Stimulated activated CD4-positive, alpha-beta T cell treated with anti-CD3 and anti-CD28 coated beads, Interleukin-15, amount 100 ng/mL, for 1 hour (primary cell): ENCODE results near the gene DIP2C.
"Not testable (repeated sequence)": the region's sequence is repeated elsewhere in the genome, so short reads cannot be mapped to it uniquely, and the experiment has no call there.

Source experiments
- DNase-seq, 2 donors: peaks; one replicate each; pipeline ENCODE4 v3.0.0-alpha.2; 2020; ENCODE audit warnings: low read depth in 1 of 2, low spot score in 1 of 2

Gene DIP2C

GRCh38 chr10:367636-368035 lies 321.8 kb downstream of the DIP2C start:
- no peak for DNase-seq

DNA sequence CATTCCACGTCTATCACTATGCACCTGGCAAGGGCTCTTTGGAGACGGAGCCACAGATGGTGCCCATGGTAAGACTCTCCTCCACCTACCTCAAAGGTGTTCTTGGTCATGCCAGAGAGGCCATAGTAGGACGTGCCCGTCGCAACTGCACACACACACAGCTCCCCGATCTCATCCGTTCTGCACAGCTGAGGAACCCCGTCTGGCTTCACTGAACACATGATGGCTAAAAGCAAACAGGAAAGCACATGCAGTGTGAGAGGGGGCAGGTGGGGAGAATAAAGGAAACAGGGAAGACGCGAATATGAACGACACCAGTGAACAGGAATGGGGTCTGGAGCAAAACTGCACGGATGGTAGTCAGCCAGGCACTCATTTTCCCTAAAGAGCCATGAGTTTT lies 323.3 kb downstream of the DIP2C start:
- DNase-seq = no peak

DNA sequence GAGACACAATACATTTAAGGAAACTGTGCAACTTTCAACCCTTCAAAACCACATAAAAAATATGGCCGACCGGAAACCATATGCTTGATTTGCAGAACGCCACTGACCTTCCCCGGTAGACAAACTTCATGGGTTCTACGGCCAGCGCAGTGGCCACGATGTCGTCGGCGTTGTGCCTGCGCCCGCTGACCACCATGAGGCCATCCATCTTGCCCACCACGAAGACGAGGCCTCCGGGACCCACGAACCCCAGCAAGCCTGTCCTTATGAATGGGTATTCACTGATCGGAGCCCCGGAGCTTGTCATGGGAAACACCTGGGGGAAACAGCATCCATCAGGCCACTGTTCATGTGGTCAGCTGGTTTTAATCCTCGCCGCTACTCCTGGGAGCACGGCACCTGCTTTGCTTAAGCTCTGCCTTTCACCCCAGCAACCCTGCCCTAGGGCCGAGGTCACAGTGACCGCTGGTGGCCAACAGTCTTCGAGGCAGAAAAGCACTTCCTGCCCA lies 325.1 kb downstream of the DIP2C start:
- DNase-seq = no peak

DNA sequence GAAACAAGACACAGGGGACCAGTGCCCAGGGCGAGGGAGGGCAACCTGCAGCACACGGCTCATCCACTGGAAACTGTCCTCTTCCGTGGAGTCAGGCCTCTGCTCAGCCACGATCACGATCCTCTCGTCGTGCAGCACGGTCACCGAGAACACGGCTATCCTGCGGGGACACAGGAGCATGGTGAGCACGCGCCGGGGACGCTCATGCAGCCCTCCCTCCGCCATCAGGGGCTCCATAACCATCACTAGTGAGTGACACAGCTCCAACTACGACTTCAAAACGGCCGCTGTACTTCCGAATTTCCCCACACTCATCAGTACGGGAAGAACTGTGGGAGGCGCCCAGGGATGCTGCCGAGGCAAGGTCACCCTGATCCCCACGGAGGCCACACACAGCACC lies 326.3 kb downstream of the DIP2C start:
- DNase-seq = no peak

- DNase-seq = no peak
Measured at GRCh38 chr10:361203-362081, 328.0 kb downstream of the DIP2C start.

- no peak for DNase-seq
Measured at GRCh38 chr10:360653-361052, 328.8 kb downstream of the DIP2C start.

GRCh38 chr10:359762-360161 lies 329.7 kb downstream of the DIP2C start:
- DNase-seq = no peak

DNA sequence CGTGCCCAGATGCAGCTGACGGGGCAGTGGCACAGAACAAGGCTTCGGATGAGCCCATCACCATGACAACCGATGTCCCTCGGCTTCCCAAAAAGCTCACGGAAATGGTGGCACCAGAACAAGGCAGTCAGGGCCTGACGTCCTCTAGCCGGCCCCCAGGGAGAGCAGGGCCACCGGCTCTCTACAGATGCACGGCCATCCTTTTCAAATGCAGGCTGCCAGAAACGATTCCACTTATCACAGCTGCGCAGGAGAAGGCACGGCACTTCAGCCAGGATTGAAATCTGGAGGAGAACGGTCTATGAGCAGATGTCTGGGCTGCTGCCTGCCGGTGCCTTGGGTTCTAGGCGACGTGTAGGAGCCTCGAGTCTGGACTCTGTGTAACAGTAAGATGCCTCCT lies 330.4 kb downstream of the DIP2C start:
- no peak for DNase-seq

GRCh38 chr10:357201-357950 lies 332.1 kb downstream of the DIP2C start:
- no peak for DNase-seq

GRCh38 chr10:356452-356851 lies 333.0 kb downstream of the DIP2C start:
- no peak for DNase-seq

DNA sequence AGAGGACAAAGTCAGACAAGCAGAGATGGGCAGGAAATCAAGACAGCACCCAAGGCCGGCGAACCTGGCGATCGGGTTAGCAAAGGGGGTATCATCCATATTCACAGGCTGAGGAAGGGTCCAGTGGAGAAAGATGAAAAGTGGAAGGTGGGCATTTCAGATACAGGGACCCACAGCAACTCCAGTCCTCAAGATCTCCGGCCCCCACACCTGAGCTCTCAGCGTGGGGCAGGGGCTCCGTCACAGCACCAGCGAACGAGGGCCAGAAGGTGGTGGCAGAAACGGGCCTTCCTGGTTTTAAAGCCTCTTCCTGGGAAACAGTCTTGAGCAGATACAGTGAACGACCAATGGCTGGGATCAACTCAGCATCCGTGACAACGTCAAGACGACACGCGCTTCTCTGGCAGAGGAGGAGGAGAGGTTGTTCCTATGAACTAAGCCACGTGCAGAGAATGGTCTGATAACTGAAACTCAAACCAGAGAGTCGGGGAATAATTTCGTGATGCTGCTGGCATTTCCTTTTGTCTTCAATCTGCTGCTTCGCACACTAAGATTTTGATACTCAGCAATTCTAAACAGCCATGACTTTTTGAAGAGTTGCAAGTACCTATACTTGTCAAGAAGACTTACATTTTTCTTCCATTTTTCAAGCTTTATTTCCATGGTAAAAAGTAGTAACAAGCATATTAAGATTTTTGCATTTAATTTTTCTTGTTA lies 334.4 kb downstream of the DIP2C start:
- no peak for DNase-seq

- DNase-seq = no peak
Measured at GRCh38 chr10:352476-353235, 336.8 kb downstream of the DIP2C start.

GRCh38 chr10:351770-352334 lies 337.6 kb downstream of the DIP2C start:
- no peak for DNase-seq

DNA sequence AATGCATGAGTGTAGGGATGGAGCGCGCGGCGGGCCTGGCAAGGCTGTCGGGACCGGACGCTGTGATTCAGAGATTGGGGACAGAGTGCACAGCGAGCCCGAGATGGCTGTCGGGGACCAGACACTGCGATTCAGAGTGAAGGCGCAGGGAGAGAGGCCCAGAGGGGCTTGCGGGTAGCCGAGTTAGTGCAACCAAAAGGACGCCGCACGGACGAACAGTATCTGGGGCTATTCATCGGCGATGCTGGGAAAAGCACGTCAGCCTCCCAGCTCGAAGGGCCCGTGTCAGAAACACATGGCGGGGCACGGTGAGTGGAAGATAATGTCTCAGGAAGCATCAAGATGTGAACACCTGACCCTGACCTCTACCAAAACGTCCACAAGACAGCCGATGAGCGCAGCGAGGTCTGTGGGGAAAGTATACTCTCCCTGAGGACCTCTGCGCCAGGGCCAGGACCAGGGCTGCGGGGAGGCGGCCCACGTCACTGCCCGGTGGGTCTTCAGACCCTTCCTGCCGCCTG lies 338.4 kb downstream of the DIP2C start:
- DNase-seq = no peak

DNA sequence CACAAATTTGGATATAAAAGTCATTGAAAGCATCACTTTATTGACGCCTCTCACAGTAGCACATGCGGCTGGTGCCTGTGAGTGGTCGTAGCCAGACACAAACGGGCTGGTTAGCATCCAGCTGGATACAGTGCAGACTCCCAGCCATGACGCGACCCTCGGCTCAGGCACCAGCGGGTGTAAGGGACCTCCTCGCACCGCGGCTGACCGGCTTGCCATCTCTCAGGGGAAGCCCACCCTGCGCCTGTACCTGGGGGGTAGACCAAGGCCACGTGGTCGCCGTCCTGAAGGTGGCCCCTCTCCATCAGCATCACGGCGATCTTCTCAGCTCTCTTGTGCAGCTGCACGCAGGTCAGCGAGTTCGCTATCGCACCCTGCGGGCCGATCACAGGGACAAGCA lies 340.4 kb downstream of the DIP2C start:
- no peak for DNase-seq

- no peak for DNase-seq
Measured at GRCh38 chr10:348456-348855, 341.0 kb downstream of the DIP2C start.

GRCh38 chr10:347774-348173 lies 341.7 kb downstream of the DIP2C start:
- not testable (repeated sequence) for DNase-seq

GRCh38 chr10:347190-347589 lies 342.3 kb downstream of the DIP2C start:
- DNase-seq = not testable (repeated sequence)

DNA sequence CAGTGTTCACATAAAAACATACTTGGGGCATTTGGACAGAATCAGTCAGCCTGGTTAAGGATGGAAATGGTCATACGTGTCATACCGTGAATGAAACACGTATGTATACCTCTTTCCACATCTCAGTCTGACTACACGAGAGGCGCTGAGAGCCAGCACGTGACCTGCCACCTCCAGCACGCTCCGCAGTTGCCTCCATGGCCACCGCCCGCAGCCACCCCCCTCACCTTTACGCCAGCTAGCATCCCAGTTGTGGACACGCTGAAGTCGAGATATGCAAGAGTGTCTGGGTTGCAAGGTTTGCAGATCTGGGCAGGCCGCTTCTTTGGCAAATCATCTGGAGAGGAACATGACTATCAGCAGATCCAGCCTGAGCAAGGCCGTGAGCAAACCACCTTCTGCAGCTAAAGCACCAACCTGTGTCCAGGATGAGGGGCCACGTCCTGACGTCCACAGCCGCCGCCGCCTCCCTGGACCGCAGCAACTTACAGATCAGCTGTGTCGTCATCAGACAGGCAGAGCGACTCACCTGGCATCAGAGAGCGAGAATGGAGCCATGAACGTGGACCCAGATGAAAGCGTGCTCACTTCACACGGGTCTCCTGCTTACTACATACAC lies 344.8 kb downstream of the DIP2C start:
- no peak for DNase-seq
